GM18907 (cell line): ENCODE measurements around the gene UNC93B1.

ENCODE experiments used
- ATAC-seq: cut with Tn5 transposase; IDR thresholded peaks from one replicate; pipeline ENCODE4 v1.9.1; 2021; ENCODE audit warnings: mild to moderate bottlenecking, moderate library complexity; ENCODE audit not compliant: unreplicated experiment

UNC93B1 gene

DNA sequence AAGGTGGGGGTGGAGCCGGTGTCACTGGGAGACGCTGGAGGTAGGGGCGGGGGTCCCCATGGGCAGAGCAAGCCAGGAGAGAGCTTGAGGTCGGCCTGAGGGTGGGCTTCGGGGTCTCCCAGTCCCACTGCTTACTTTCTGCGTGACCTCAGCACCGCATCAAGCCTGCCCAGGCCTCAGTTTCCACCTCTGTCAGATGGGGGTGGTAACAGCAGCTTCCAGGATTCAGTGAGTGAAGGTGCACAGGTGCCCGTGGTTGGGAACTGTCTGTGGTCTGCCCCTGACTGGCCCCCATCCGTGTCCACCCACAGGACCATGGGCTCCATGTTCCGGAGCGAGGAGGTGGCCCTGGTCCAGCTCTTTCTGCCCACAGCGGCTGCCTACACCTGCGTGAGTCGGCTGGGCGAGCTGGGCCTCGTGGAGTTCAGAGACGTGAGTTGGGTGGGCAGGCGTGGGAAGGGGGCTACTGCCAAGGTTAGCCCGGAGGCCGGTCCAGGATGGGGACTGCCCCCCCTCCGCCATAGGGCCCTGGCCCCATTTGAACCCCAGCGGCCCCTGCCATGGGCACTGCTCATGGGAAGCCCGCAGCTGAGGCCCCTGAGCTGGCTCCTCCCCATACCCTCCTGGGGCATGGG lies 37.2 kb upstream of the UNC93B1 start:
- no peak for ATAC-seq

GRCh38 chr11:68040101-68040956 lies 36.4 kb upstream of the UNC93B1 start:
- ATAC-seq, result peak; percentile 50

DNA sequence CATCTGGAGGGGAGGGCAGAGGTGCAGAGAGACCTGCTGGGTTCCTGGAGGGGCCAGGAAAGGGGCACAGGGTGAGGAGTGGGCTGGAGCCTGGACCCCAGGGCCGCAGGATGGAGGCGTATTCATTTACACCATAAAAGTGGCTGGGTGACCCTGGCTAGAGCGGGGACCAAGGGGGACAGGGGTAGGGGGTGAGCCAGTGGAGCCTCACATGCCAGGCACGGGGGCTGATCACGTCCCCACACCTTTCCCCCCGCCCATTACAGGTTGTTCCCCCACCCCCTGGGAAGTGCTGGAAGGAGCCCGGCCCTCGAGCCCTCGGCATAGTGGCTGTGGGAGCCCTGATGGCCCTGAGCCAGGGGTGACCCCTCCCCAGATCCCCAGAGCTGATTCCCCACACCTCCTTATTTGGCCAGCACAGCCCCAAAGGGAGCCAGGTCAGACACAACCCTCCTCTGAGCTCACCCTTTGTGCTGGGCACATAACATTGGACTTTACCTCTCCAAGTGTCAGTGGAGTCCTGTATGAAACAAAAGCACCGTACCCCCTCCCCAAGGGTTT lies 35.7 kb upstream of the UNC93B1 start:
- ATAC-seq, result no peak

- ATAC-seq, result no peak
These were observed 35.0 kb upstream of the UNC93B1 start, which contains the start of gene TCIRG1 for GRCh38 chr11:68038718-68039525. TSS of gene TCIRG1 (plus strand) at chr11:68039025. CDS start at chr11:68041272, 2,247 bp downstream.

DNA sequence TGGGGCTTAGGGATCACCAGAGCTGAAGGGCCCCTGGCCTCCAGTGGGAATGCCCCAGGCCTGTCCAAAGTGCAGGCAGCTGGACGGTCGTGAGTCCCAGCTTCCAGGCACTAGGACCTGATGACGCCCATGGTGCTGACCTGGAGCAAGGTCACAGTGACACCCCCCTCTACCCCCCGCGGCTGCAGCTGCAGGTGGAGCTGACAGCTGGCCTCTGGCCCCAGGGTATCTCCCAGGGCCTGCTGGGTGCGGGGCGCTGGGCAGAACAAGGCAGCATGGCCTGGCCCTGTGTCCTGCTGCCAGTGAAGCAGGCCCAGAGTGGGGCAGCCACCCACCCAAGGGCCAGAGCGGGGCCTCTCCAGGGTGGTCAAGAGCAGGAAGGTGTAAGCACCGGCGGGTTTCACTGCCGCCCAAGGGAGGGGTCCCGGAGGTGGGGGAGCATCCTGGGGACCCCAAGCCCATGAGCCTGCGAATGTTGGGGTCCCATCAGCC lies 34.4 kb upstream of the UNC93B1 start:
- ATAC-seq, result no peak

GRCh38 chr11:68037411-68038225 lies 33.7 kb upstream of the UNC93B1 start:
- no peak for ATAC-seq

- no peak for ATAC-seq
These were observed 32.9 kb upstream of the UNC93B1 start for GRCh38 chr11:68036717-68037239.

DNA sequence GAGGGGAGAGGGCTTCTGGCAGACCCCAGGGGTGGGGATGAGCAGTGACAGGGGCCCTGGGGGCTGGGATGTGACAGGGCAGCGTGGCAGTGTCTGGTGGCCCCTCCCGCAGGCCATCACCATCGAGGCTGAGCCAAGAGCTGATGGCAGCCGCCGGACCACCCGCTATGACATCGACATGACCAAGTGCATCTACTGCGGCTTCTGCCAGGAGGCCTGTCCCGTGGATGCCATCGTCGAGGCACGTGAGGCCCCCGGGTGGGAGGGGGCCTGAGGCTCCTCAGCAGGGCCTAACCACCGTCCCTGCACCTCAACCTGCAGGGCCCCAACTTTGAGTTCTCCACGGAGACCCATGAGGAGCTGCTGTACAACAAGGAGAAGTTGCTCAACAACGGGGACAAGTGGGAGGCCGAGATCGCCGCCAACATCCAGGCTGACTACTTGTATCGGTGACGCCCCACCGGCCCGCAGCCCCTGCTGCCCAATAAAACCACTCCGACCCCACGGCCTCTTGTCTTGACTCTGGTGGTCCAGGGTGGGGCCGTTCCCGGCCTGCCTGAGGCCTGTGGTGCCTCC lies 32.3 kb upstream of the UNC93B1 start:
- ATAC-seq, result no peak

- no peak for ATAC-seq
These were observed 31.5 kb upstream of the UNC93B1 start for GRCh38 chr11:68035266-68035876.

DNA sequence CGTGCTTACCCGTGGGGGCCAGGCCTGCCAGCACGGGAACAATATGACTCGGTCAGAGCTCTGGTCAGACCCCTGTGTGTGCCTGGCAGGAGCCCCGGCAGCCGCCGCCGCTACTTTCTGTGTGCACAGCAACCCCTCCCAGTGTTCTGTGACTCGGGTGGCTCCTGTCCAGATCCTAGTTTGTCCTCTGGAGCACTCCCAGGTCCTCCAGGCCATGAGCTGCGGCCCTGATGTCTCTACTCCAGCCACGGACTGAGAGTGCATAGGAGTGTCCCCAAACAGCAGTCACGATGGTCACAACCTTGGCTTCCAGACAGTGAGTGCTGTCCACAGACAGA lies 29.8 kb upstream of the UNC93B1 start:
- ATAC-seq, result no peak

DNA sequence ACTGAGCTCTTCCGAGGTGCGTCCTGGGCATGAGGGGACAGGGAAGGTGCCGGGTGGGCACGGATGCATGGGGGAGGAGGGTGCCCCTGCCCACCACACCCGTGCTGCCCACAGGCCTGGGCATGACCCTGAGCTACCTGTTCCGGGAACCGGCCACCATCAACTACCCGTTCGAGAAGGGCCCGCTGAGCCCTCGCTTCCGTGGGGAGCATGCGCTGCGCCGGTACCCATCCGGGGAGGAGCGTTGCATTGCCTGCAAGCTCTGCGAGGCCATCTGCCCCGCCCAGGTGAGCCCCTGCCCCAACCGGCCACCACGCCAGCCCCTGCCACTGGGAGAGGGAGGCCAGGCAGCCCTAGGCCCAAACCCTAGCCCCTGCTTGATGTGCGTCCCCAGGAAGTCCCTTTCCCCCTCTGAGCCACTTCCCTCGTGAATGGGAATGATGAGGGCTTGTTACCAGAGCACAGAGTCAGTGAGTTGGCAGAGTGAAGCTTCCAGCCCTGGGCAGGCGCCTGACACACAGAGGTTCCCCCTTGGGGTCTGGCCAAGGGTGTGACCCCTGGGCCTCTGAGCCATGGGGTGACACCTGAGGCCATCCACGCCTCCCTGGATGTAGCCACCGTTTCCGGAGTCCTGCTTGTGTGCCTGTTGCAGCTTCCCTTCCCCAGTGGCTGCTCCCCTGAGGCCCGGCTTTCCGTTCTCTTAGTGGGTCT lies 29.3 kb upstream of the UNC93B1 start:
- ATAC-seq, result no peak

- no peak for ATAC-seq
These were observed 28.1 kb upstream of the UNC93B1 start for GRCh38 chr11:68032003-68032402.

DNA sequence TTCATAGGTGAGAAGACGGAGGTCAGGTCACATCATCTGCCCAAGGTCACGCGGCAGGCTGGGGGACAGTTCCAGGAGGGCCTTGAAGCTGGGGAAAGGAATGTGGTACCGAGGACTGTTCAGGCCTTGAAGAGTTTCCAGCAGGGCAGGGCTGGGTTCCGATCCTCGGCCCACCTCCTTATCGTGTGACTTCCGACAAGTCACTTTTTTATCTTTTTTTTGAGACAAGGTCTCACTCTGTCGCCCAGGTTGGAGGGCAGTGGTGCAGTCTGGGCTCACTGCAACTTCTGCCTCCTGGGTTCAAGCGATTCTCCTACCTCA lies 27.2 kb upstream of the UNC93B1 start:
- ATAC-seq, result peak; percentile 2

DNA sequence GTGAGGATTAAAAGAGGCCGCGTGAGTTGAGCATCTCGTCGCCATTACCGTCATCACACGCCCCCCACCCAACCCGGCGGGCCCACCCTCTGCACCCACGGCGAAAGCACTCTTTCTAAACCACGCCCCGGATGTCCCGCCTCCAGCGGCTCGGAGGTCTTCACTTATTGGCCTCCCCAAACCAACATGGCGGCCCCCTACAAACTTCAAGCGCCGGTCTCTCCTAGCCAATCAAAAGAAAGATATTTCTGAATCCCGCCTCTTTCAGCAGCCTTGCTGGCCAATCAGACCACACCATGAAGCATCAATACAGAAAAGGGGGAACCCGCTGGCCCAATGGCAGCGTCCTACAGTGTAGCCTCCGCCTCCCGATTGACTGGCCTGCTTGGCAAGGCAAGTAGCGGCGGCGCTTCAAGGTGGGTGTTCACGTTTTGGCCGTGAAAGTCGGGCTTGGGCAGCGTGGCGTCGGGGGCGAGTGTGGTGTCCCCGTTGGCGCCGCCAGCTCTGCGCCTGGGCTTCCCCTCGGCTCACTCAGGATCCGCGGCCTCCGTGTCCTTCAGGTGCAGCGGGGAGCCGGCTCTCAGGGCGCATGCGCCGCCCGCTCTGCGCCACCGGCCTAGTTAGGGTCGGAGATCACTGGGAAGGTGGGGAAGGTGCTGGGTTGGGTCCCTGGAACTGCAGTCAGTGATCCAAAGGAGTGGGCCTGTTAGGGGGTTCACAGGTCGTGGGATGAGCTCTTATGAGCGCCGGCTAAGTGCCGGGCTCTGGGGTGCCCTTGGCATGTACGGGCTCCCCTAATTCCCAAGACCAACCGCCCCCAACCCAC lies 26.6 kb upstream of the UNC93B1 start, which contains the start of gene NDUFS8:
NDUFS8 (plus strand) TSS at position 364 of the 826 bp plus-strand sequence. CDS start 1,471 bp downstream, outside the sequence.
- peak; percentile 89 for ATAC-seq

- no peak for ATAC-seq
These were observed 25.1 kb upstream of the UNC93B1 start for GRCh38 chr11:68028802-68029545.

- no peak for ATAC-seq
These were observed 23.8 kb upstream of the UNC93B1 start for GRCh38 chr11:68027667-68028066.
